Trophoblast cell (in vitro differentiated cells and primary cell): Measurements from ENCODE around the gene ANKS1B.

Experiments used
- DNase-seq, 2 donors: peaks; one replicate each; pipeline ENCODE4 v3.0.0-alpha.2; 2016
- H2AFZ ChIP-seq: 2 replicates; pipeline ENCODE4 v1.6.1; 2013; ENCODE audit warnings: low read length, moderate library complexity, mild to moderate bottlenecking; ENCODE audit not compliant: insufficient read depth, poor library complexity
- H2AK5ac ChIP-seq: 2 replicates; pipeline ENCODE4 v1.6.1; 2013; ENCODE audit warnings: mild to moderate bottlenecking, low read length
- H2BK120ac ChIP-seq: 2 replicates; pipeline ENCODE4 v1.6.1; 2013; ENCODE audit warnings: low read length, mild to moderate bottlenecking, moderate library complexity; ENCODE audit not compliant: insufficient read depth, poor library complexity
- H2BK12ac ChIP-seq: 2 replicates; pipeline ENCODE4 v1.6.1; 2013; ENCODE audit warnings: mild to moderate bottlenecking, low read length, moderate library complexity
- H2BK5ac ChIP-seq: 2 replicates; pipeline ENCODE4 v1.6.1; 2013; ENCODE audit warnings: low read length, low read depth, moderate library complexity, mild to moderate bottlenecking; ENCODE audit not compliant: poor library complexity
- H3K14ac ChIP-seq: 2 replicates; pipeline ENCODE4 v1.6.1; 2013; ENCODE audit warnings: mild to moderate bottlenecking, low read length
- H3K18ac ChIP-seq: 2 replicates; pipeline ENCODE4 v1.6.1; 2013; ENCODE audit warnings: mild to moderate bottlenecking, low read length
- H3K23ac ChIP-seq: 2 replicates; pipeline ENCODE4 v1.6.1; 2013; ENCODE audit warnings: low read length
- H3K27ac ChIP-seq: 2 replicates; pipeline ENCODE4 v1.5.1; 2013; ENCODE audit warnings: low read depth, mild to moderate bottlenecking, inconsistent platforms, low read length, moderate library complexity
- H3K27me3 ChIP-seq: 2 replicates; pipeline ENCODE4 v1.6.1; 2013; ENCODE audit warnings: inconsistent platforms, mild to moderate bottlenecking, low read length, moderate library complexity; ENCODE audit not compliant: insufficient read depth
- H3K36me3 ChIP-seq, 2 experiments: 1 replicate in 1 of 2; 2 replicates in 1 of 2; pipeline ENCODE4 v1.6.1; 2013; ENCODE audit warnings: low read length in 2 of 2, mild to moderate bottlenecking in 2 of 2, moderate library complexity in 1 of 2; ENCODE audit not compliant: insufficient read depth in 2 of 2, control insufficient read depth in 1 of 2
- H3K4ac ChIP-seq: 2 replicates; pipeline ENCODE4 v1.6.1; 2013; ENCODE audit warnings: low read depth, mild to moderate bottlenecking, low read length, moderate library complexity
- H3K4me1 ChIP-seq, 2 experiments: 1 replicate in 1 of 2; 2 replicates in 1 of 2; pipeline ENCODE4 v1.6.1; 2013; ENCODE audit warnings: low read length in 2 of 2, mild to moderate bottlenecking in 2 of 2, moderate library complexity in 1 of 2; ENCODE audit not compliant: insufficient read depth in 2 of 2, control insufficient read depth in 1 of 2
- H3K4me2 ChIP-seq: 2 replicates; pipeline ENCODE4 v1.6.1; 2013; ENCODE audit warnings: inconsistent platforms, mild to moderate bottlenecking, low read length, moderate library complexity
- H3K4me3 ChIP-seq: 2 replicates; pipeline ENCODE4 v1.5.1; 2013; ENCODE audit warnings: mild to moderate bottlenecking, low read depth, low read length, inconsistent platforms
- H3K79me1 ChIP-seq: one replicate; pipeline ENCODE4 v1.6.1; 2013; ENCODE audit warnings: low read length
- H3K79me2 ChIP-seq: 2 replicates; pipeline ENCODE4 v1.6.1; 2013; ENCODE audit warnings: low read length, mild to moderate bottlenecking; ENCODE audit not compliant: control insufficient read depth, insufficient read depth, poor library complexity
- H3K9ac ChIP-seq: 2 replicates; pipeline ENCODE4 v1.6.1; 2013; ENCODE audit warnings: mild to moderate bottlenecking, low read length
- H3K9me3 ChIP-seq: 2 replicates; pipeline ENCODE4 v1.6.1; 2013; ENCODE audit warnings: low read depth, mild to moderate bottlenecking, control low read depth, inconsistent platforms, low read length; ENCODE audit not compliant: insufficient read depth
- H4K12ac ChIP-seq: 2 replicates; pipeline ENCODE4 v1.6.1; 2013; ENCODE audit warnings: low read depth, mild to moderate bottlenecking, low read length, moderate library complexity
- H4K8ac ChIP-seq: 2 replicates; pipeline ENCODE4 v1.6.1; 2013; ENCODE audit warnings: low read depth, mild to moderate bottlenecking, low read length, moderate library complexity
- H4K91ac ChIP-seq: one replicate; pipeline ENCODE4 v1.6.1; 2013; ENCODE audit warnings: low read depth, mild to moderate bottlenecking, low read length, moderate library complexity
- WGBS: extraction: QIAGEN DNeasy Blood & Tissue Kit; methylation state at CpG from one replicate; pipeline ENCODE4 v1.1.7; 2013; ENCODE audit warnings: missing lambda C conversion rate; ENCODE audit not compliant: insufficient read length, insufficient coverage; ENCODE audit errors: extremely low coverage; 5-methylcytosine and 5-hydroxymethylcytosine counted together

ANKS1B gene

DNA sequence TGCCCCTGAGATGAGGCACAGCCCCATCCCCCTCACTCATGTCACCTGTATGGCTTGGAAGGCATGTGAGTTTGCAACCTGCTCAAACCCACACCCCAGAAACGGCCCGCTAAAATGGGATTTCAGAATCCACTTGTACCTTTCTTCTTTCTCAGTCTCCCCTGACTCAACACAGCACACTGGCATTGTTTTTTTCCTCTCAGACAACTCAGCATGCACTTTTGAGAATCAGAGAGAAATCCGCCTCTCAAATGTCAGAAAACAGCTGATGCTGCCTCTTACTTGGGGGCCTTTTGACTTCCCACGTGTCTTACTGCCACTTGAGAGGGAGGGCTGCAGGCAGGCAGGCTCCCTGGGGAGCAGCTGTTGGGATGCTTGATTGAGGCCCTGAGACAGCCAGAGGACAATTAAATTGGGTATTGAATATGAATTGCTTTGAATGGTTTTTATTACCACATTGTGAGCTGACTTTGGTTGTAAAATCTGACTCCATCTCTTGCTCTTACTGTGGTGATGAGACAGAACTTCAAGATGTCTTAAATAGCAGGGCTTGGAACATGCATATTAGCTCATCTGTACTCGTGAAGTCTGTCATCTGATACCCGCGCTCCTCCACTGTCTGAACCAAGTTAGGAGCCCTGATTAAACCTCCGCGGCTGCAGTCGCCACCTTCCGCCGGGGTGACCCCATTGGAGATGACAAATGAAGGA is 1243.0 kb downstream of the ANKS1B start:
- H2BK5ac ChIP-seq = no peak overlapping the region
- H3K4ac ChIP-seq = no peak overlapping the region
- peaks cover 0 to 3% of the 10 kb centered on the region in 2 experiments for H3K4me1 ChIP-seq
- H3K18ac ChIP-seq = no peak overlapping the region
- no peak overlapping the region for H2AFZ ChIP-seq
- WGBS = no CpG with 5 or more reads among the region's 12 CpGs
- DNase-seq = no peak
- no peak overlapping the region for H3K4me3 ChIP-seq
- peaks cover 3% of the 10 kb centered on the region for H3K27me3 ChIP-seq
- no peak overlapping the region for H3K4me2 ChIP-seq
- H4K8ac ChIP-seq = no peak overlapping the region
- H3K36me3 ChIP-seq = no peaks in the 10 kb centered on the region
- H2BK12ac ChIP-seq = no peak overlapping the region
- H2AK5ac ChIP-seq = no peak overlapping the region
- H4K12ac ChIP-seq = no peak overlapping the region
- no peak overlapping the region for H3K14ac ChIP-seq
- H4K91ac ChIP-seq = no peak overlapping the region
- no peaks in the 10 kb centered on the region for H3K79me2 ChIP-seq
- H3K9me3 ChIP-seq = no peaks in the 10 kb centered on the region
- no peak overlapping the region for H3K27ac ChIP-seq
- no peak overlapping the region for H2BK120ac ChIP-seq
- H3K23ac ChIP-seq = no peak overlapping the region
- no peak overlapping the region for H3K9ac ChIP-seq
- no peaks in the 10 kb centered on the region for H3K79me1 ChIP-seq

DNA sequence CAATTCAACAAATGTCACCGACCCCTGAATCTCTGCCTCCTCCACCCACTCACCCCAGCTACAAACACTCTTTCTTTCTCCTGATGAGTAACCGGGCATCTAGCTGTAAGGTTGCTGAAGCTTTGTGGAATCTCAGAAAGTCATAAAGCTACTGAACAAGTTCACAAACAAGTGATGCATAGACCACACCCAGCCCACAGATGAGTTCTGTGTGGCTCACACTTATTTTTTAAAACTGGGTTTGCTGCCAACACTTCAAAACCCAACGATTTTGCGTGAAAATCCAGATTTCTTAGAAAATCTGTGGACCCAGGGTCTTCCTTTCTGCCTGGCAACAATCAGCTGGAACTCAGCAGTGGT is 1243.6 kb downstream of the ANKS1B start:
- Histone ChIP-seq H4K12ac (no peak overlapping the region), H3K4me1 (peaks cover 0 to 3% of the 10 kb centered on the region in 2 experiments)

DNA sequence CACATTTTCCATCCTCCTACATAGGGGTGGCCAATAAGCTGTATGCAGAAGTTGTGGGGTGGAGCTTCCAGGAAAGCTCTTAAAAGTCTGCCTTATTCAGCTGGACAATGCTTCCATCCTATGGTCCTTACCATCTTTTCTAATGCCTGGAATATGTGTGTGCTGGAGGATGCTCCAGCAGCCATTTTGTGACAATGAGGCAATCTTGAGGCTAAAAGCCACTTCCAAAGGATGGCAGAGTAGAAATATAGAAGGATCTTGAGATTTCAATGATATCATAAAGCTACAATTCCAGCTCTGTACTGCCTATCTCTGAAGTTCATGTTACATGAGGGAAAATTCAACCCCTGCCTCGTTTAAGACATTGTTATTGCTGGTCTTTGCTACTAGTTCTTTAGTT is 1244.0 kb downstream of the ANKS1B start:
- peaks cover 0 to 2% of the 10 kb centered on the region in 2 experiments for H3K36me3 ChIP-seq
- no peaks in the 10 kb centered on the region for H3K9me3 ChIP-seq
- H3K4me2 ChIP-seq = no peak overlapping the region
- no peak overlapping the region for H4K91ac ChIP-seq
- H2AFZ ChIP-seq = no peak overlapping the region
- H4K12ac ChIP-seq = no peak overlapping the region
- H2BK12ac ChIP-seq = no peak overlapping the region
- no peak overlapping the region for H4K8ac ChIP-seq
- H2AK5ac ChIP-seq = no peak overlapping the region
- H3K23ac ChIP-seq = no peak overlapping the region
- H3K79me2 ChIP-seq = no peaks in the 10 kb centered on the region
- no CpG with 5 or more reads among the region's 1 CpG for WGBS
- no peak overlapping the region for H2BK5ac ChIP-seq
- H3K14ac ChIP-seq = no peak overlapping the region
- H3K18ac ChIP-seq = no peak overlapping the region
- no peak overlapping the region for H3K4me3 ChIP-seq
- no peaks in the 10 kb centered on the region for H3K27me3 ChIP-seq
- H3K9ac ChIP-seq = no peak overlapping the region
- peaks cover 0 to under 1% of the 10 kb centered on the region in 2 experiments for H3K4me1 ChIP-seq
- H3K79me1 ChIP-seq = no peaks in the 10 kb centered on the region
- no peak overlapping the region for H3K27ac ChIP-seq
- H2BK120ac ChIP-seq = no peak overlapping the region
- no peak overlapping the region for H3K4ac ChIP-seq
- no peak for DNase-seq

More for the DNA sequence above, 1243.6 kb downstream of the ANKS1B start:
- H3K36me3 ChIP-seq = no peaks in the 10 kb centered on the region
- no peak overlapping the region for H2AFZ ChIP-seq
- H2AK5ac ChIP-seq = no peak overlapping the region
- no peaks in the 10 kb centered on the region for H3K9me3 ChIP-seq
- no peak overlapping the region for H3K27ac ChIP-seq
- H2BK12ac ChIP-seq = no peak overlapping the region
- H3K14ac ChIP-seq = no peak overlapping the region
- no CpG with 5 or more reads among the region's 4 CpGs for WGBS
- H3K4me3 ChIP-seq = no peak overlapping the region
- H4K8ac ChIP-seq = no peak overlapping the region
- no peak overlapping the region for H3K4me2 ChIP-seq
- peaks cover under 1% of the 10 kb centered on the region for H3K27me3 ChIP-seq
- no peak for DNase-seq
- no peak overlapping the region for H2BK120ac ChIP-seq
- no peak overlapping the region for H3K4ac ChIP-seq
- no peak overlapping the region for H3K9ac ChIP-seq
- H2BK5ac ChIP-seq = no peak overlapping the region
- no peaks in the 10 kb centered on the region for H3K79me1 ChIP-seq
- H3K18ac ChIP-seq = no peak overlapping the region
- no peaks in the 10 kb centered on the region for H3K79me2 ChIP-seq
- H4K91ac ChIP-seq = no peak overlapping the region
- H3K23ac ChIP-seq = no peak overlapping the region

DNA sequence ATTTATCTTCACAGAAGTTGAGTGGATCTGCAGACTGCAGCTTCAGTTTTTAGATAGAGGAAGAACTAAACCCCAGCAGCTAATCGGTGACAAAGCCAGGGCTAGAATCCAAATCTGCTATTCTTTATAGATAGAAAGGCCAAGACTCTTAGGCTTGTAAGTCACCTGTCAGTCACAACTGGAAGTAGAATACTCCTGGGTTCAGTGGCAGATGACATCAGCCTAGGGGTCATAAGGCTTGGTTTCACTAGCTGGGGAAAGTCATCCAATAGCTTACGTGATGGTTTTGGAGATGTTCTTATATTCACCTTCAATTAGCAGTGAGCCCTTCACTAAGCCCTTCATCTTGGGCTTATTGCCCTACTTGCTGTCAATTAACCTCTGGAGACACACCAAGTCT is 1246.2 kb downstream of the ANKS1B start:
- H3K14ac ChIP-seq = no peak overlapping the region
- H3K36me3 ChIP-seq = peaks cover 0 to 4% of the 10 kb centered on the region in 2 experiments
- no peak overlapping the region for H3K4ac ChIP-seq
- no peak overlapping the region for H2BK120ac ChIP-seq
- no peaks in the 10 kb centered on the region for H3K79me2 ChIP-seq
- WGBS = no CpG with 5 or more reads among the region's 2 CpGs
- DNase-seq = no peak
- H3K27me3 ChIP-seq = no peaks in the 10 kb centered on the region
- no peak overlapping the region for H4K91ac ChIP-seq
- no peaks in the 10 kb centered on the region for H3K4me1 ChIP-seq
- no peak overlapping the region for H3K23ac ChIP-seq
- H2AK5ac ChIP-seq = no peak overlapping the region
- H3K9ac ChIP-seq = no peak overlapping the region
- no peak overlapping the region for H3K27ac ChIP-seq
- H2BK12ac ChIP-seq = no peak overlapping the region
- no peak overlapping the region for H4K8ac ChIP-seq
- no peak overlapping the region for H3K18ac ChIP-seq
- no peak overlapping the region for H3K4me2 ChIP-seq
- H4K12ac ChIP-seq = no peak overlapping the region
- no peak overlapping the region for H2BK5ac ChIP-seq
- H3K79me1 ChIP-seq = no peaks in the 10 kb centered on the region
- H3K9me3 ChIP-seq = no peaks in the 10 kb centered on the region
- no peak overlapping the region for H3K4me3 ChIP-seq
- H2AFZ ChIP-seq = no peak overlapping the region
